Measurements from ENCODE around the gene HNRNPA1L2.
"Not testable (repeated sequence)": the region's sequence is repeated elsewhere in the genome, so short reads cannot be mapped to it uniquely, and the experiment has no call there.

Gene HNRNPA1L2

DNA sequence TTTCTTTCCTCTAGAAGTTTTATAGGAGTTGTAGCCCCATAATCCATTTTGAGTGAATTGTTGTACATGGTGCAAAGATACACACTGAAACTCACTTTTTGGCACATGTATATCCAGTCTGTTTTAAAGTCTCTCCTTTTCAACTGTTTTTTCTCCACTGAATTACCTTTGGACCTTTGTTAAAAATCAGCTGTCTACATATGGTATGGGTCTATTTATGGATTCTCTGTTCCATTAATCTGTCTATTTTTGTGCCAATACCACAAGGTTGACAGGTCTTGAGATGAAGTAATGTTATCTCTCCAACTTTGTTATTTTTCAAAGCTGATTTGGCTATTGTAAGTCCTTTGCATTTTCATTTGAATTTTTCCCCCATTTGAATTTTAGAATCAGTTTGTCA is 4.7 kb downstream of the HNRNPA1L2 start:
- DNase-seq (ENCODE audit: low spot score): no peak

DNA sequence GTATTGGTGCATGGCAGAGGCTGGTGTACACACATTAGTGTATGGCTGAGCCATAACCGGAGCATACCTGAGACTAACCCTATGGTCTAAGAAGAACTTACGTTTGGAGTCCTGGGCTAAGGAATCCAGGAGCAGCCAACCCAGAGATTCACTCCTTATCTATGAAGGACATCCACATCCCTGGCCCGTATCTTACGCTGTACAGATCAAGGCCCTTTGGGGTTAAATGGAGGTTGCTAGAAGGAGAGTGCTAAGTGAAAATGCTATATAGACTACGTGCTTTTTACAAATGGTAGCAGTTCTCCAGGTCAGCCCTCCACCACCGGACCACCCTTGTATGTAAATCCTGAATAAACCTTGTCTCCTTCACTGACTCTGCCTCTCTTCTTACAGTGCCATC is 8.5 kb downstream of the HNRNPA1L2 start:
- no peak for DNase-seq (ENCODE audit: low spot score)

GRCh38 chr13:52651897-52652195 is 9.6 kb downstream of the HNRNPA1L2 start:
- DNase-seq (ENCODE audit: low spot score): no peak

GRCh38 chr13:52652196-52652979 is 10.2 kb downstream of the HNRNPA1L2 start, which contains the start of gene SUGT1:
Gene SUGT1 (plus strand): TSS chr13:52652836. CDS start chr13:52652921, 85 bp downstream.
- DNase-seq (ENCODE audit: low spot score): peak; percentile 98

DNA sequence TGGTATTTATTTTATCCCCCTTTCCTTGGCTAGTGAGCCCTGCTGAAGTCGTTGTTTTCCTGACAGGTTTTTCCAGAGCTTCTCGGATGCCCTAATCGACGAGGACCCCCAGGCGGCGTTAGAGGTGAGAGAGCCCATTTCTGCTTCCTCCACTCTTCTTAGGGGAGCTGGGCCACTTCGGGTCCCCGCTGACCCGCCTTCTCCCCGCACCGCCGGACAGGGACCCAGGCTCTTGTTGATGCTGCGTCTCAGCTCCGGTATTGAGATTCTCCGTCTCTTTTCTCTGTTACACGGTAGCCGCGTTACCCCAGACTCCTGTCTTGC is 10.7 kb downstream of the HNRNPA1L2 start:
- DNase-seq (ENCODE audit: low spot score): no peak

GRCh38 chr13:52659340-52659739 is 17.1 kb downstream of the HNRNPA1L2 start:
- DNase-seq (ENCODE audit: low spot score): no peak

DNA sequence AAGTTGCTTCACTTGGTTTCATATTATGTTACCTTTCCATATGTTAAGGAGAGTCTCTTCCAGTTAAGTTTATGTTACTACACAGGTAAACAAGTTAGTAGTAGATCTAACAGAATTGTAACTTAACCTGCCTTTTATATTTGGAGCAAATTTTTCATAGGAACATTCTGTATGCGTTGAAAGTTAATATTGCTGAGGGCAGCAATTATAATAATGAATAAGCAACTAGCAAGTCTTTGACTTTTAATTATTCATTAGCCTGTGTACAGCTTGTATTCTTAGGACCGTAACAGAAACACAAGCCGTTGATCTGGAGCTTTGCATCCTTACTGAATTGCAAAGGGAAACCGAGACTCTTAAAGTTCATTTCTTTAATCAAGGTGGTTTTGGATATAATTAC is 22.0 kb downstream of the HNRNPA1L2 start:
- DNase-seq (ENCODE audit: low spot score): no peak

DNA sequence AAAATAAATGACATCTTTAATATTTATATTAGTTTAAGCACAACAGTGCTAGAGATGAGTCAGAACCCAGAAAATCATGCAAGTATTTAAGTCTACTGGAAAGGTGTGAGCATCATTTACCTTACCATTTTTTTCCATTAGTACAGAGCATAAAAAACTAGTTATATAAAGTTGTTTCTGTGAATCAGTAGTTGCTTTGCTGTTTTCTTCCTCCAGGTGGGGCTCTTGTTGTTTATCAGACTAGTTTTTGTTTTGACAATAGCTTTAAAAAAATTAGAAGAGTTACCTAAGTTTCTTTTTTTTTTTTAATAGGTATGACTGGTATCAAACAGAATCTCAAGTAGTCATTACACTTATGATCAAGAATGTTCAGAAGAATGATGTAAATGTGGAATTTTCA is 23.1 kb downstream of the HNRNPA1L2 start:
- DNase-seq (ENCODE audit: low spot score): no peak

DNA sequence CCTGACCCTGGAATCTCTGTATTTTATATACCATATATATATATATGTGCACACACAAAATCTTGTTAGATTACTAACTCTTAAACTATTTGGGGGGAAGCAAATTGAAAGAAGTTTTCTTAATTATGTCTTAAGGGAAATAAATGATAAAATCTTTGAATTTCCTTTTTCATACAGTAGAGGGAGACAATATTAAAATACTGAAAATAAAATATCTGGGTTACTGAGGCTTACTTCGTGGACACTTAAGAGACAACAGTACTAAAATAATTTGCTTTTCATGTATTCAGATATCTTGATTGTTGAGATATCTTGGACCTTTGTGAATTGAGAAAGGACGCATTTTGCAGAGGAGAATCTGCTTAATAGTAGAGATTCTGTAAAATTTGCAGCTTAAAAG is 27.4 kb downstream of the HNRNPA1L2 start:
- DNase-seq (ENCODE audit: low spot score): no peak

DNA sequence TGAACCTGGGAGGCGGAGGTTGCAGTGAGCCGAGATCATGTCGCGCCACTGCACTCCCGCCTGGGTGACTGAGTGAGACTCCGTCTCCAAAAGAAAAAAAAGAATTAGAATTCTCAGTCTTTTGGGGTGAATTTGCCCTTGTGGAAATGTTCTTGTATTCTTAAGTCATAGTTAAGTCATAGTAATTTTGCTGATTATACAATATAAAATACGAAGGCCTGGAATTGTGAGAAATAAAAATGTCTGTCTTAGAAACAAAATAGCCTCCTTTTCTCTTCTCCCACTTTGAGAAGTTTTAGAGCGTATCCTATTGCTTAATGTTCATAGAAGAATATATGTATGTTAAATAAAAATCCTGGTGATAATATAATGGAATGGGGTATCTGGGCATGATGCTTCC is 28.5 kb downstream of the HNRNPA1L2 start:
- no peak for DNase-seq (ENCODE audit: low spot score)

- DNase-seq (ENCODE audit: low spot score): no peak
Measured at GRCh38 chr13:52673465-52673864, 31.2 kb downstream of the HNRNPA1L2 start.

DNA sequence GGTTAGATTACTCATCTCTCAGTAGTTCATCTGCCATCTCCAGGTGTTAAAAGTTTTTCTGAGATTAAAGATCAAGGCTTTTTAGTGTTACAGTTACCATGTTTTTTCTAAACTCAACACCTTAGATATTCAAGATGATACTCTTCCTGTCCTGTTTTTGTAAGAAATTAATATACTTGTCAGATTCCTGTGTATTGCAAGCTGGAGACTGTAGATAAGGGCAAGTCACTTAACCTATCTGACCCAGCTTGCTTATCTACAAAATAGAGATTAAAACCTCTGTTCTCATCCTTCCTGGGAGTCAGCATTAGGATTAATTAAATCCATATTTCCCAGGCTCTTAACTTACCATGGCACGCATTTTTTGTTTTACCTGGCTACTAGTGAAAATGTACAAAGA is 35.6 kb downstream of the HNRNPA1L2 start:
- no peak for DNase-seq (ENCODE audit: low spot score)

DNA sequence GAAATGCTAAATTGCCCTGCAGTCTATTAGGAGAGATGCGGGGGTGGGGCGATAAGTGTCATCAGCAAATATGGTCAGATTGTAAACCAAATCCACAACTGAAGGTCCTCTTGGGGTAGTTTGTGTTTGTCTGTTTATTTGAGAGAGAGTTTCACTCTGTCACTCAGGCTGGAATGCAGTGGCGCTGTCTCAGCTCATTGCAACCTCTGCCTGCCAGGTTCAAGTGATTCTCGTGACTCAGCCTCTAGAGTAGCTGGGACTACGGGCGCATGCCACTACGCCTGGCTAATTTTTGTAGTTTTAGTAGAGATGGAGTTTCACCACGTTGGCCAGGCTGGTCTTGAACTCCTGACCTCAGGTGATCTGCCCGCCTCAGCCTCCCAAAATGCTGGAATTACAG is 43.6 kb downstream of the HNRNPA1L2 start:
- not testable (repeated sequence) for DNase-seq (ENCODE audit: low spot score)

- no peak for DNase-seq (ENCODE audit: low spot score)
Measured at GRCh38 chr13:52686376-52686775, 44.1 kb downstream of the HNRNPA1L2 start.

All from putamen (tissue), 1 donor.